ENCODE data around the gene UBR4. TPM values are rescaled to one million over a fixed set of nuclear protein-coding genes. Genes with fewer than 3 reads are reported as not detected.

The UBR4 gene
- total RNA-seq, 2 donors from 2014 or later, result 156 to 199 TPM

- Mint-ChIP-seq H3K36me3 (peaks cover 7 to 11% of the 10 kb centered on the region in 2 donors), H3K9me3 (no peaks in the 10 kb centered on the region), H3K27ac (no peak overlapping the region)
- DNase-seq (ENCODE audit: low spot score in 2 of 2) (no peak), ATAC-seq (no peak)
Measured at GRCh38 chr1:19109545-19109944, 100.5 kb downstream of the UBR4 start.

GRCh38 chr1:19101244-19101643, 108.8 kb downstream of the UBR4 start:
- no peak overlapping the region for H3K27ac Mint-ChIP-seq
- no peak for DNase-seq (ENCODE audit: low spot score in 2 of 2)
- no peaks in the 10 kb centered on the region for H3K9me3 Mint-ChIP-seq
- no peak for ATAC-seq
- H3K36me3 Mint-ChIP-seq, result peaks cover 12% of the 10 kb centered on the region in 2 donors

- no peaks in the 10 kb centered on the region for H3K9me3 Mint-ChIP-seq
- no peak overlapping the region for H3K27ac Mint-ChIP-seq
- peaks cover 12% of the 10 kb centered on the region in 2 donors for H3K36me3 Mint-ChIP-seq
- DNase-seq (ENCODE audit: low spot score in 2 of 2) (no peak), ATAC-seq (no peak)
Measured at GRCh38 chr1:19100028-19100427, 110.0 kb downstream of the UBR4 start.

- DNase-seq (ENCODE audit: low spot score in 2 of 2), result no peak
- H3K9me3 Mint-ChIP-seq, result no peaks in the 10 kb centered on the region
- H3K36me3 Mint-ChIP-seq, result peaks cover 6 to 13% of the 10 kb centered on the region in 2 donors
- H3K27ac Mint-ChIP-seq, result no peak overlapping the region
- ATAC-seq, result no peak
Measured at GRCh38 chr1:19096990-19097389, 113.1 kb downstream of the UBR4 start.

GRCh38 chr1:19096036-19096833, 113.8 kb downstream of the UBR4 start:
- H3K9me3 Mint-ChIP-seq, result no peaks in the 10 kb centered on the region
- DNase-seq (ENCODE audit: low spot score in 2 of 2) (no peak), ATAC-seq (peak in 1 of 2 donors; percentile 35)
- no peak overlapping the region for H3K27ac Mint-ChIP-seq
- peaks cover 4 to 12% of the 10 kb centered on the region in 2 donors for H3K36me3 Mint-ChIP-seq

- DNase-seq (ENCODE audit: low spot score in 2 of 2), result no peak
- Mint-ChIP-seq H3K27ac (peak overlapping the region in 1 of 2 donors; percentile 76), H3K36me3 (peaks cover 17 to 21% of the 10 kb centered on the region in 2 donors), H3K9me3 (no peaks in the 10 kb centered on the region)
- no peak for ATAC-seq
Measured at GRCh38 chr1:19091196-19091953, 118.7 kb downstream of the UBR4 start.

- H3K36me3 Mint-ChIP-seq, result peaks cover 21 to 24% of the 10 kb centered on the region in 2 donors
- no peak for DNase-seq (ENCODE audit: low spot score in 2 of 2)
- no peak for ATAC-seq
- no peaks in the 10 kb centered on the region for H3K9me3 Mint-ChIP-seq
- no peak overlapping the region for H3K27ac Mint-ChIP-seq
Measured at GRCh38 chr1:19089524-19089923, 120.5 kb downstream of the UBR4 start.

- DNase-seq (ENCODE audit: low spot score in 2 of 2), result no peak
- Mint-ChIP-seq H3K9me3 (no peaks in the 10 kb centered on the region), H3K27ac (peak overlapping the region; percentile 67 to 84), H3K36me3 (peaks cover 27 to 28% of the 10 kb centered on the region in 2 donors)
- peak; percentile 53 to 86 for ATAC-seq
Measured at GRCh38 chr1:19088717-19089442, 121.2 kb downstream of the UBR4 start.

- DNase-seq (ENCODE audit: low spot score in 2 of 2) (no peak), ATAC-seq (peak; percentile 37 to 64)
- H3K9me3 Mint-ChIP-seq, result no peaks in the 10 kb centered on the region
- H3K36me3 Mint-ChIP-seq, result peaks cover 30 to 34% of the 10 kb centered on the region in 2 donors
- peak overlapping the region; percentile 67 to 84 for H3K27ac Mint-ChIP-seq
Measured at GRCh38 chr1:19087737-19088594, 122.1 kb downstream of the UBR4 start.

- Mint-ChIP-seq H3K9me3 (no peaks in the 10 kb centered on the region), H3K36me3 (peaks cover 33 to 35% of the 10 kb centered on the region in 2 donors), H3K27ac (peak overlapping the region; percentile 33 to 67)
- DNase-seq (ENCODE audit: low spot score in 2 of 2) (no peak), ATAC-seq (no peak)
Measured at GRCh38 chr1:19087017-19087736, 122.9 kb downstream of the UBR4 start.

GRCh38 chr1:19086176-19086875, 123.7 kb downstream of the UBR4 start:
- no peak for DNase-seq (ENCODE audit: low spot score in 2 of 2)
- H3K27ac Mint-ChIP-seq, result no peak overlapping the region
- H3K9me3 Mint-ChIP-seq, result no peaks in the 10 kb centered on the region
- ATAC-seq, result no peak
- H3K36me3 Mint-ChIP-seq, result peaks cover 33 to 35% of the 10 kb centered on the region in 2 donors

- no peak for DNase-seq (ENCODE audit: low spot score in 2 of 2)
- Mint-ChIP-seq H3K27ac (peak overlapping the region; percentile 36 to 75), H3K9me3 (no peaks in the 10 kb centered on the region), H3K36me3 (peaks cover 27 to 46% of the 10 kb centered on the region in 2 donors)
- ATAC-seq, result no peak
Measured at GRCh38 chr1:19084206-19084738, 125.8 kb downstream of the UBR4 start.

GRCh38 chr1:19083081-19083480, 127.0 kb downstream of the UBR4 start:
- ATAC-seq, result no peak
- H3K36me3 Mint-ChIP-seq, result peaks cover 21 to 38% of the 10 kb centered on the region in 2 donors
- DNase-seq (ENCODE audit: low spot score in 2 of 2), result no peak
- no peaks in the 10 kb centered on the region for H3K9me3 Mint-ChIP-seq
- peak overlapping the region; percentile 5 to 46 for H3K27ac Mint-ChIP-seq

- no peak for ATAC-seq
- Mint-ChIP-seq H3K9me3 (no peaks in the 10 kb centered on the region), H3K27ac (peak overlapping the region in 1 of 2 donors; percentile 8), H3K36me3 (peaks cover 27 to 44% of the 10 kb centered on the region in 2 donors)
- no peak for DNase-seq (ENCODE audit: low spot score in 2 of 2)
Measured at GRCh38 chr1:19081218-19081893, 128.7 kb downstream of the UBR4 start.

Data from activated naive CD4-positive, alpha-beta T cell treated with anti-CD3 and anti-CD28 coated beads, Interleukin-2, amount 50 U/mL, for 72 hours (primary cell).